K562 (cell line): ENCODE data around the gene CEP250. TPM values are rescaled to one million over a fixed set of nuclear protein-coding genes. Genes with fewer than 3 reads are reported as not detected.

ENCODE experiments used
- ATF1 ChIP-seq, 2 experiments: fragments of 450-650 bp in 1 of 2; IDR thresholded peaks; 2 replicates each; pipeline ENCODE4 v1.6.1; 2016; ENCODE audit warnings: missing compliant biosample characterization in 1 of 2, missing genetic modification characterization in 1 of 2
- BRD9 ChIP-seq: fragments of 450-650 bp; IDR thresholded peaks from 2 replicates; pipeline ENCODE4 v1.6.1; 2018; ENCODE audit warnings: low read depth; ENCODE audit not compliant: partially characterized antibody
- CBFA2T2 ChIP-seq: fragments of 450-650 bp; conservative IDR thresholded peaks from 2 replicates; pipeline ENCODE4 v1.6.1; 2017; ENCODE audit warnings: mild to moderate bottlenecking
- ETV5 ChIP-seq: sonication (generic); formaldehyde crosslinking; IDR thresholded peaks from 2 replicates; pipeline ENCODE4 v1.4.0; 2020; ENCODE audit warnings: low read depth, mild to moderate bottlenecking, missing genetic modification reagents
- FOXA3 ChIP-seq, 2 experiments: fragments of 450-650 bp in 1 of 2; sonication (generic) in 1 of 2; formaldehyde crosslinking; IDR thresholded peaks in 1 of 2; conservative IDR thresholded peaks in 1 of 2; 2 replicates each; pipeline versions ENCODE4 v1.4.0 to v1.8.0; 2020 to 2022; ENCODE audit warnings: mild to moderate bottlenecking in 2 of 2, missing genetic modification reagents in 1 of 2
- FOXM1 ChIP-seq, 2 experiments: fragments of 450-650 bp in 1 of 2; sonication (generic) in 1 of 2; formaldehyde crosslinking in 1 of 2; IDR thresholded peaks; 2 replicates each; pipeline versions ENCODE4 v1.6.1 to v1.9.0; 2017 to 2022; ENCODE audit warnings: low read depth in 2 of 2, mild to moderate bottlenecking in 2 of 2, missing genetic modification reagents in 1 of 2, moderate library complexity in 1 of 2
- HDAC8 ChIP-seq: fragments of 450-650 bp; IDR thresholded peaks from 2 replicates; pipeline ENCODE4 v1.6.1; 2016; ENCODE audit warnings: mild to moderate bottlenecking, missing genetic modification characterization, moderate library complexity, missing compliant biosample characterization
- HNRNPL ChIP-seq: fragments of 200-400 bp; formaldehyde crosslinking; IDR thresholded peaks from 2 replicates; pipeline ENCODE4 v1.6.1; 2017; ENCODE audit warnings: low read depth, mild to moderate bottlenecking, low read length
- KLF10 ChIP-seq: fragments of 250-450 bp; sonication (Bioruptor Pico); IDR thresholded peaks from 2 replicates; pipeline ENCODE4 v1.6.1; 2021; ENCODE audit warnings: matching md5 sums
- KLF13 ChIP-seq: fragments of 450-650 bp; IDR thresholded peaks from 2 replicates; pipeline ENCODE4 v1.6.1; 2016; ENCODE audit warnings: missing genetic modification characterization, low read depth, mild to moderate bottlenecking, missing compliant biosample characterization, moderate library complexity, borderline replicate concordance
- NCOA1 ChIP-seq: fragments of 450-650 bp; IDR thresholded peaks from 2 replicates; pipeline ENCODE4 v1.6.1; 2016; ENCODE audit warnings: low read depth
- NR2F6 ChIP-seq: fragments of 450-650 bp; formaldehyde crosslinking; IDR thresholded peaks from 2 replicates; pipeline ENCODE4 v1.4.0; 2020; ENCODE audit warnings: mild to moderate bottlenecking
- PATZ1 ChIP-seq: fragments of 250-450 bp; sonication (Bioruptor Pico); IDR thresholded peaks from 2 replicates; pipeline ENCODE4 v1.5.0; 2020; ENCODE audit warnings: mild to moderate bottlenecking, borderline replicate concordance
- SP1 ChIP-seq: sonication (generic); formaldehyde crosslinking; IDR thresholded peaks from 2 replicates; pipeline ENCODE4 v1.8.1; 2022; ENCODE audit warnings: mild to moderate bottlenecking, missing genetic modification reagents
- SP2 ChIP-seq: IDR thresholded peaks from 2 replicates; pipeline ENCODE4 v1.6.1; 2011; ENCODE audit warnings: mild to moderate bottlenecking, low read depth, low read length, moderate library complexity; ENCODE audit not compliant: poor library complexity, severe bottlenecking; ENCODE audit errors: extremely low read depth
- TAF15 ChIP-seq: fragments of 200-400 bp; formaldehyde crosslinking; IDR thresholded peaks from 2 replicates; pipeline ENCODE4 v1.6.1; 2017; ENCODE audit warnings: mild to moderate bottlenecking, low read depth, low read length, moderate library complexity
- TCFL5 ChIP-seq: fragments of 250-450 bp; sonication (Bioruptor Pico); conservative IDR thresholded peaks from 2 replicates; pipeline ENCODE4 v1.6.1; 2021; ENCODE audit warnings: mild to moderate bottlenecking, moderate library complexity, matching md5 sums
- XRCC3 ChIP-seq: fragments of 450-650 bp; IDR thresholded peaks from 2 replicates; pipeline ENCODE4 v1.6.1; 2017; ENCODE audit warnings: mild to moderate bottlenecking, moderate library complexity
- ZBTB49 ChIP-seq: sonication (generic); formaldehyde crosslinking; IDR thresholded peaks from 2 replicates; pipeline ENCODE4 v1.8.0; 2022; ENCODE audit warnings: missing genetic modification reagents, mild to moderate bottlenecking, borderline replicate concordance
- ZKSCAN8 ChIP-seq: fragments of 200-800 bp; sonication (Bioruptor generic); IDR thresholded peaks from 2 replicates; pipeline ENCODE4 v1.6.1; 2016; ENCODE audit warnings: missing genetic modification characterization, missing compliant biosample characterization
- ZNF217 ChIP-seq: sonication (generic); formaldehyde crosslinking; IDR thresholded peaks from 2 replicates; pipeline ENCODE4 v1.8.0; 2022; ENCODE audit warnings: mild to moderate bottlenecking, missing genetic modification reagents
- ZNF23 ChIP-seq: fragments of 250-450 bp; sonication (Bioruptor Pico); IDR thresholded peaks from 2 replicates; pipeline ENCODE4 v1.4.0; 2020; ENCODE audit warnings: mild to moderate bottlenecking
- ZNF253 ChIP-seq: fragments of 250-450 bp; sonication (Bioruptor Pico); conservative IDR thresholded peaks from 2 replicates; pipeline ENCODE4 v1.6.1; 2021; ENCODE audit warnings: mild to moderate bottlenecking
- ZNF57 ChIP-seq: fragments of 450-650 bp; formaldehyde crosslinking; IDR thresholded peaks from 2 replicates; pipeline ENCODE4 v1.4.0; 2020; ENCODE audit warnings: mild to moderate bottlenecking, moderate library complexity
- ZNF707 ChIP-seq: fragments of 250-450 bp; sonication (Bioruptor Pico); conservative IDR thresholded peaks from 2 replicates; pipeline ENCODE4 v1.8.0; 2022; ENCODE audit warnings: inconsistent platforms, mild to moderate bottlenecking, moderate library complexity
- polyA plus RNA-seq, 8 experiments: library from polyadenylated mRNA; depleted of rRNA in 4 of 8; stranded (reverse) in 5 of 8; unstranded in 3 of 8; fragments of >200 nt; fragmentation: Nextera tagmentation in 2 of 8; fragmentation: Illumina TruSeq in 1 of 8; extraction: Ambion mirVana in 2 of 8; extraction: Trizol in 1 of 8; gene quantifications; 2 replicates each; pipeline versions ENCODE4 v1.2.1 to v1.2.3, GENCODE V29; 2011 to 2014; ENCODE audit warnings: inconsistent platforms in 1 of 8, missing spikeins in 1 of 8
- total RNA-seq, 7 experiments: library from RNA; depleted of rRNA in 6 of 7; stranded (reverse); fragments of >200 nt in 6 of 7; fragmentation: Illumina TruSeq in 2 of 7; extraction: Trizol in 2 of 7; gene quantifications; 2 replicates each; pipeline versions ENCODE4 v1.2.1 to v1.2.3, GENCODE V29; 2011 to 2021; ENCODE audit warnings: low replicate concordance in 1 of 7

The CEP250 gene
- total and polyA plus RNA-seq, 9 of the 15 experiments (the other 6 are each of a cell fraction or from before 2014, with no cell fraction given): 2.5 to 41.9 (median 20.5) TPM

- TF ChIP-seq TCFL5 (no peak), FOXA3 (CRISPR knock-in tag; conservative IDR thresholded peaks at IDR 0.05 in 1 of 2, IDR thresholded peaks at IDR 0.05 in 1 of 2) (no peak), NR2F6 (CRISPR knock-in tag) (no peak), ZBTB49 (CRISPR knock-in tag) (no peak), FOXM1 (IDR thresholded peaks at IDR 0.05; ENCODE audit: low read depth) (no peak), FOXM1 (CRISPR knock-in tag; IDR thresholded peaks at IDR 0.05; ENCODE audit: low read depth) (no peak), HNRNPL (no peak), PATZ1 (no peak), ZNF217 (CRISPR knock-in tag) (no peak), SP2 (no peak), TAF15 (no peak), ZNF23 (CRISPR knock-in tag) (no peak), KLF10 (CRISPR knock-in tag) (no peak), ZNF57 (CRISPR knock-in tag) (no peak), ZNF253 (CRISPR knock-in tag) (no peak), NCOA1 (peak; percentile 72), SP1 (CRISPR knock-in tag) (peak; percentile 97), CBFA2T2 (no peak), ATF1 (CRISPR knock-in tag; IDR thresholded peaks at IDR 0.05) (no peak), ATF1 (tag; IDR thresholded peaks at IDR 0.05) (peak; percentile 67), ZNF707 (CRISPR knock-in tag) (no peak), XRCC3 (no peak), BRD9 (no peak), KLF13 (peak; percentile 95), ETV5 (CRISPR knock-in tag) (peak; percentile 20; the same call in 1 of the 2 replicates), HDAC8 (tag) (no peak; the same call in 1 of the 2 replicates), ZKSCAN8 (CRISPR knock-in tag) (no peak)
Measured at GRCh38 chr20:35541783-35542662, 86.6 kb downstream of the CEP250 start, which contains the start of gene ERGIC3 (continued).
